ENCODE measurements around the gene COCH.
"Not testable (repeated sequence)": the region's sequence is repeated elsewhere in the genome, so short reads cannot be mapped to it uniquely, and the experiment has no call there.

COCH gene

GRCh38 chr14:30896435-30896834 is 22.1 kb downstream of the COCH start:
- Histone ChIP-seq H3K36me3 (ENCODE audit: insufficient read depth, low read length) (peaks cover 54% of the 10 kb centered on the region), H3K9me3 (ENCODE audit: low read depth, low read length) (no peaks in the 10 kb centered on the region), H3K27ac (0 out of 2 replicates have a peak overlapping the region, but pooled peaks have one; percentile 2), H3K4me3 (no peak overlapping the region), H3K9ac (ENCODE audit: insufficient read length) (no peak overlapping the region)
- TF ChIP-seq POLR2AphosphoS5 (IDR thresholded peaks at IDR 0.05; ENCODE audit: borderline replicate concordance, low read depth, low read length) (no peak), EZH2 (IDR thresholded peaks at IDR 0.05) (no peak), FOXP2 (optimal IDR thresholded peaks at IDR 0.05; ENCODE audit: control extremely low read depth, extremely low read length, insufficient read depth) (no peak)
- no peak for DNase-seq (ENCODE audit: low read depth, low spot score)

GRCh38 chr14:30897121-30897520 is 22.8 kb downstream of the COCH start:
- not testable (repeated sequence) for H3K4me3 ChIP-seq; DNase-seq (ENCODE audit: low read depth, low spot score); H3K9me3 ChIP-seq (ENCODE audit: low read depth, low read length); H3K27ac ChIP-seq; H3K9ac ChIP-seq (ENCODE audit: insufficient read length)
- peaks cover 53% of the 10 kb centered on the region for H3K36me3 ChIP-seq (ENCODE audit: insufficient read depth, low read length)

- TF ChIP-seq EZH2 (IDR thresholded peaks at IDR 0.05) = no peak
- no peak for TF ChIP-seq POLR2AphosphoS5 (IDR thresholded peaks at IDR 0.05; ENCODE audit: borderline replicate concordance, low read depth, low read length)
- TF ChIP-seq FOXP2 (optimal IDR thresholded peaks at IDR 0.05; ENCODE audit: control extremely low read depth, extremely low read length, insufficient read depth) = no peak
- Histone ChIP-seq H3K36me3 (ENCODE audit: insufficient read depth, low read length) (peaks cover 52% of the 10 kb centered on the region), H3K4me3 (no peak overlapping the region), H3K9me3 (ENCODE audit: low read depth, low read length) (no peaks in the 10 kb centered on the region), H3K27ac (no peak overlapping the region), H3K9ac (ENCODE audit: insufficient read length) (no peak overlapping the region)
- no peak for DNase-seq (ENCODE audit: low read depth, low spot score)
Measured at GRCh38 chr14:30903285-30904124, 29.1 kb downstream of the COCH start.

GRCh38 chr14:30906752-30907658 is 32.6 kb downstream of the COCH start:
- DNase-seq (ENCODE audit: low read depth, low spot score) = no peak
- no peak for TF ChIP-seq FOXP2 (optimal IDR thresholded peaks at IDR 0.05; ENCODE audit: control extremely low read depth, extremely low read length, insufficient read depth)
- peaks cover 65% of the 10 kb centered on the region for H3K36me3 ChIP-seq (ENCODE audit: insufficient read depth, low read length)

GRCh38 chr14:30907659-30908057 is 33.3 kb downstream of the COCH start:
- H3K9ac ChIP-seq (ENCODE audit: insufficient read length) = no peak overlapping the region
- peaks cover 60% of the 10 kb centered on the region for H3K36me3 ChIP-seq (ENCODE audit: insufficient read depth, low read length)
- no peak for TF ChIP-seq POLR2AphosphoS5 (IDR thresholded peaks at IDR 0.05; ENCODE audit: borderline replicate concordance, low read depth, low read length)
- no peak for TF ChIP-seq EZH2 (IDR thresholded peaks at IDR 0.05)
- no peak for TF ChIP-seq FOXP2 (optimal IDR thresholded peaks at IDR 0.05; ENCODE audit: control extremely low read depth, extremely low read length, insufficient read depth)
- H3K9me3 ChIP-seq (ENCODE audit: low read depth, low read length) = no peaks in the 10 kb centered on the region
- no peak overlapping the region for H3K27ac ChIP-seq
- DNase-seq (ENCODE audit: low read depth, low spot score) = no peak
- no peak overlapping the region for H3K4me3 ChIP-seq

More at GRCh38 chr14:30906752-30907658, 32.6 kb downstream of the COCH start:
- H3K9me3 ChIP-seq (ENCODE audit: low read depth, low read length) = no peaks in the 10 kb centered on the region
- H3K9ac ChIP-seq (ENCODE audit: insufficient read length) = no peak overlapping the region
- no peak overlapping the region for H3K4me3 ChIP-seq
- H3K27ac ChIP-seq = no peak overlapping the region

- no peak overlapping the region for H3K27ac ChIP-seq
- TF ChIP-seq POLR2AphosphoS5 (IDR thresholded peaks at IDR 0.05; ENCODE audit: borderline replicate concordance, low read depth, low read length) (no peak), EZH2 (IDR thresholded peaks at IDR 0.05) (no peak), FOXP2 (optimal IDR thresholded peaks at IDR 0.05; ENCODE audit: control extremely low read depth, extremely low read length, insufficient read depth) (no peak)
- no peak for DNase-seq (ENCODE audit: low read depth, low spot score)
- H3K4me3 ChIP-seq = no peak overlapping the region
- peaks cover 60% of the 10 kb centered on the region for H3K36me3 ChIP-seq (ENCODE audit: insufficient read depth, low read length)
- H3K9me3 ChIP-seq (ENCODE audit: low read depth, low read length) = no peaks in the 10 kb centered on the region
- no peak overlapping the region for H3K9ac ChIP-seq (ENCODE audit: insufficient read length)
Measured at GRCh38 chr14:30908826-30909225, 34.5 kb downstream of the COCH start.

- H3K9me3 ChIP-seq (ENCODE audit: low read depth, low read length) = no peaks in the 10 kb centered on the region
- peaks cover 31% of the 10 kb centered on the region for H3K36me3 ChIP-seq (ENCODE audit: insufficient read depth, low read length)
- H3K27ac ChIP-seq = no peak overlapping the region
- TF ChIP-seq FOXP2 (optimal IDR thresholded peaks at IDR 0.05; ENCODE audit: control extremely low read depth, extremely low read length, insufficient read depth) (no peak), EZH2 (IDR thresholded peaks at IDR 0.05) (no peak), POLR2AphosphoS5 (IDR thresholded peaks at IDR 0.05; ENCODE audit: borderline replicate concordance, low read depth, low read length) (no peak)
- H3K4me3 ChIP-seq = no peak overlapping the region
- H3K9ac ChIP-seq (ENCODE audit: insufficient read length) = no peak overlapping the region
- DNase-seq (ENCODE audit: low read depth, low spot score) = no peak
Measured at GRCh38 chr14:30914812-30915211, 40.5 kb downstream of the COCH start.

GRCh38 chr14:30915596-30915995 is 41.2 kb downstream of the COCH start:
- H3K9ac ChIP-seq (ENCODE audit: insufficient read length) = no peak overlapping the region
- H3K36me3 ChIP-seq (ENCODE audit: insufficient read depth, low read length) = peaks cover 26% of the 10 kb centered on the region
- no peak for TF ChIP-seq FOXP2 (optimal IDR thresholded peaks at IDR 0.05; ENCODE audit: control extremely low read depth, extremely low read length, insufficient read depth)
- TF ChIP-seq POLR2AphosphoS5 (IDR thresholded peaks at IDR 0.05; ENCODE audit: borderline replicate concordance, low read depth, low read length) = no peak
- TF ChIP-seq EZH2 (IDR thresholded peaks at IDR 0.05) = no peak
- no peak overlapping the region for H3K27ac ChIP-seq
- H3K9me3 ChIP-seq (ENCODE audit: low read depth, low read length) = no peaks in the 10 kb centered on the region
- DNase-seq (ENCODE audit: low read depth, low spot score) = no peak
- no peak overlapping the region for H3K4me3 ChIP-seq

All from SK-N-MC (cell line).